HepG2 (cell line): ENCODE results near the gene FAM222B. TPM values are rescaled to one million over a fixed set of nuclear protein-coding genes. Genes with fewer than 3 reads are reported as not detected.
A peak's percentile ranks its signal among the peaks of the same experiment; 100 is the strongest.

Source experiments
- ATAC-seq: fragments of 200-7000 bp; cut with Tn5 transposase; 3 replicates; pipeline ENCODE4 v1.9.1; 2020; ENCODE audit warnings: mild to moderate bottlenecking, moderate library complexity
- BruUV-seq: library from RNA; stranded (reverse); fragments of 400-500 nt; replicated peaks from 2 replicates; lab custom pipeline; 2021; lab: Mats Ljungman, UMichigan
- CTCF ChIA-PET: fragments of 300-600 bp; formaldehyde crosslinking; extraction: SDS; loops from one replicate; lab custom pipeline; 2021; ENCODE audit warnings: low total read pairs, inconsistent platforms, low intra/inter-chr PET ratio; lab: Yijun Ruan, JAX
- POLR2A ChIA-PET: fragments of 350-600 bp; sonication (Branson Sonifier 250); formaldehyde crosslinking; loops from one replicate; lab custom pipeline; 2020; ENCODE audit warnings: antibody characterized with exemption, inconsistent platforms; lab: Yijun Ruan, JAX
- DNase-seq: peaks from one replicate; pipeline ENCODE4 v3.0.0-alpha.2; 2015; ENCODE audit warnings: low spot score
- FAIRE-seq: peaks from 3 replicates; lab custom pipeline; 2011; peaks lifted over from hg19 to GRCh38; lab: Jason Lieb, UNC
- H2AFZ ChIP-seq: one replicate; pipeline ENCODE4 v1.6.1; 2011; ENCODE audit warnings: low read length, inconsistent platforms
- H3K27ac ChIP-seq: fragments of 300-600 bp; 3 replicates; pipeline ENCODE4 v1.8.0; 2011; ENCODE audit warnings: mixed run types, mild to moderate bottlenecking, mixed read lengths, low read length, inconsistent platforms; ENCODE audit not compliant: insufficient read depth; ENCODE audit errors: extremely low read length
- H3K27me3 ChIP-seq, 2 experiments: fragments of 200-600 bp in 1 of 2; 2 replicates in 1 of 2; 3 replicates in 1 of 2; pipeline versions ENCODE4 v1.6.0 to v1.8.0; 2011; ENCODE audit warnings: low read length in 2 of 2, mild to moderate bottlenecking in 2 of 2, moderate library complexity in 2 of 2, inconsistent platforms in 1 of 2; ENCODE audit not compliant: insufficient read depth in 2 of 2, control insufficient read depth in 1 of 2
- H3K36me3 ChIP-seq, 2 experiments: fragments of 200-600 bp in 1 of 2; replicated peaks in 1 of 2; 2 replicates in 1 of 2; 3 replicates in 1 of 2; pipeline versions ENCODE4 v1.5.1 to v1.8.0; 2011; ENCODE audit warnings: low read length in 2 of 2, inconsistent platforms in 1 of 2; ENCODE audit not compliant: insufficient read depth in 2 of 2, control insufficient read depth in 1 of 2
- H3K4me1 ChIP-seq: 2 replicates; pipeline ENCODE4 v1.5.1; 2012; ENCODE audit warnings: low read length, inconsistent platforms; ENCODE audit not compliant: insufficient read depth
- H3K4me2 ChIP-seq: 2 replicates; pipeline ENCODE4 v1.6.0; 2011; ENCODE audit warnings: low read depth, low read length, inconsistent platforms
- H3K4me3 ChIP-seq, 3 experiments: fragments of 200-600 bp in 1 of 3; sonication (generic), shearing (Covaris generic) in 1 of 3; replicated peaks in 1 of 3; 2 replicates each; pipeline ENCODE4 v1.5.1; 2011 to 2016; ENCODE audit warnings: low read length in 3 of 3, inconsistent platforms in 2 of 3, low read depth in 2 of 3, mild to moderate bottlenecking in 2 of 3, control low read depth in 1 of 3, mixed read lengths in 1 of 3; ENCODE audit not compliant: insufficient read depth in 1 of 3
- H3K79me2 ChIP-seq: one replicate; pipeline ENCODE4 v1.6.1; 2011; ENCODE audit warnings: low read length, inconsistent platforms; ENCODE audit not compliant: insufficient read depth
- H3K9ac ChIP-seq: 2 replicates; pipeline ENCODE4 v1.6.0; 2011; ENCODE audit warnings: mild to moderate bottlenecking, low read depth, low read length, inconsistent platforms; ENCODE audit not compliant: insufficient read depth
- H3K9me3 ChIP-seq: 2 replicates; pipeline ENCODE4 v1.5.1; 2012; ENCODE audit warnings: mild to moderate bottlenecking, low read length
- H4K20me1 ChIP-seq: 2 replicates; pipeline ENCODE4 v1.6.0; 2011; ENCODE audit warnings: inconsistent platforms, mild to moderate bottlenecking, low read length, moderate library complexity; ENCODE audit not compliant: insufficient read depth
- ARID5B ChIP-seq: IDR thresholded peaks from 2 replicates; pipeline ENCODE4 v1.4.0; 2020; ENCODE audit warnings: mild to moderate bottlenecking, missing genetic modification reagents
- BCLAF1 ChIP-seq: fragments of 450-650 bp; IDR thresholded peaks from 2 replicates; pipeline ENCODE4 v1.6.1; 2017; ENCODE audit warnings: mild to moderate bottlenecking
- FLYWCH1 ChIP-seq: sonication (generic); formaldehyde crosslinking; IDR thresholded peaks from 2 replicates; pipeline ENCODE4 v1.8.1; 2023; ENCODE audit warnings: mild to moderate bottlenecking, missing genetic modification reagents
- GLI4 ChIP-seq: sonication (generic); formaldehyde crosslinking; IDR thresholded peaks from 2 replicates; pipeline ENCODE4 v1.5.1; 2020; ENCODE audit warnings: missing genetic modification reagents, mild to moderate bottlenecking, moderate library complexity, borderline replicate concordance
- MNT ChIP-seq: fragments of 450-650 bp; IDR thresholded peaks from 2 replicates; pipeline ENCODE4 v1.6.1; 2016
- ZBTB20 ChIP-seq: sonication (generic); formaldehyde crosslinking; IDR thresholded peaks from 2 replicates; pipeline ENCODE4 v1.8.1; 2023; ENCODE audit warnings: missing genetic modification reagents, low read depth, mild to moderate bottlenecking, borderline replicate concordance
- ZBTB38 ChIP-seq: sonication (generic); formaldehyde crosslinking; IDR thresholded peaks from 2 replicates; pipeline ENCODE4 v1.5.1; 2020; ENCODE audit warnings: mild to moderate bottlenecking, missing genetic modification reagents
- ZFP36L2 ChIP-seq: sonication (generic); formaldehyde crosslinking; IDR thresholded peaks from 2 replicates; pipeline ENCODE4 v1.4.0; 2020; ENCODE audit warnings: missing genetic modification reagents
- ZNF136 ChIP-seq: sonication (generic); formaldehyde crosslinking; IDR thresholded peaks from 2 replicates; pipeline ENCODE4 v1.8.1; 2022; ENCODE audit warnings: low read depth, mild to moderate bottlenecking, moderate library complexity, missing genetic modification reagents
- WGBS: methylation state at CpG from one replicate; pipeline ENCODE4 v1.1.6; 2017; ENCODE audit warnings: low lambda C conversion rate; 5-methylcytosine and 5-hydroxymethylcytosine counted together
- in situ Hi-C: cut with HindIII; loops from 2 replicates; pipeline ENCODE4 v1.10.0; 2017; ENCODE audit warnings: low pct_unique_long_range_greater_than_20kb; ENCODE audit not compliant: extremely low pct_ligation_motif_present
- intact Hi-C: fragments of 100-400 bp; cut with micrococcal nuclease; formaldehyde crosslinking; loops from one replicate; pipeline ENCODE4 v1.10.0; 2022; ENCODE audit not compliant: unreplicated experiment
- polyA plus RNA-seq, 8 experiments: library from polyadenylated mRNA; depleted of rRNA in 3 of 8; stranded (reverse) in 7 of 8; unstranded in 1 of 8; fragments of >200 nt; fragmentation: Illumina TruSeq in 4 of 8; extraction: Trizol in 4 of 8; gene quantifications; 2 replicates each; pipeline versions ENCODE4 v1.2.1 to v1.2.3, GENCODE V29; 2011 to 2016; ENCODE audit warnings: low read depth in 4 of 8, missing spikeins in 1 of 8, mixed read lengths in 1 of 8; ENCODE audit not compliant: insufficient read depth in 1 of 8
- total RNA-seq, 5 experiments: library from RNA; depleted of rRNA; stranded (reverse); fragments of >200 nt; fragmentation: Illumina TruSeq; extraction: Trizol; gene quantifications; 2 replicates each; pipeline ENCODE4 v1.2.3, GENCODE V29; 2016; ENCODE audit warnings: low read depth in 1 of 5

Gene FAM222B
- total and polyA plus RNA-seq, 2 of the 13 experiments (the other 11 are each of a cell fraction or from before 2014, with no cell fraction given) = 3.5 to 7.3 TPM

GRCh38 chr17:28725660-28726225, 116.8 kb downstream of the FAM222B start (continued):
- TF ChIP-seq MNT (peak; percentile 42; the same call in 1 of the 2 replicates), ARID5B (CRISPR knock-in tag) (no peak), ZBTB20 (CRISPR knock-in tag) (no peak), GLI4 (CRISPR knock-in tag) (peak; percentile 91; the same call in 1 of the 2 replicates)

GRCh38 chr17:28725166-28725659, 117.4 kb downstream of the FAM222B start:
- CTCF ChIA-PET = interaction anchor here (5.0 kb wide), 1 partner anchor 25 kb away, joined by 142 read pairs; no protein-coding TSS in a partner anchor
- in situ Hi-C loops = loop anchor here (25.0 kb wide), 1 partner anchor 387 kb away; no protein-coding TSS in a partner anchor
- peak overlapping the region; percentile 82 for H3K4me2 ChIP-seq
- H3K36me3 ChIP-seq = peaks cover 8 to 38% of the 10 kb centered on the region in 2 experiments; a peak in 4 of 5 replicates
- BruUV-seq = TSS peak; percentile 69
- H2AFZ ChIP-seq = no peak overlapping the region
- no peak for FAIRE-seq
- H3K27ac ChIP-seq = peak overlapping the region; percentile 88
- H3K27me3 ChIP-seq = no peaks in the 10 kb centered on the region; a peak in 1 of 5 replicates
- POLR2A ChIA-PET = interaction anchor here (0.7 to 8.7 kb wide), 8 partner anchors 14 to 227 kb away, joined by 3 to 590 read pairs (median 14); partner anchors contain the start of genes BLTP2, PHF12, PROCA1 and SDF2
- no peaks in the 10 kb centered on the region for H3K9me3 ChIP-seq
- intact Hi-C loops = no loop called here
- DNase-seq = peak; percentile 65
- H3K9ac ChIP-seq = peak overlapping the region; percentile 93
- peaks cover 62% of the 10 kb centered on the region for H3K4me1 ChIP-seq
- peaks cover 42% of the 10 kb centered on the region for H4K20me1 ChIP-seq
- WGBS = 14% methylated on average over 13 of the region's 20 CpGs
- peak overlapping the region; percentile 48 to 90 (median 69); a peak in 5 of 6 replicates for H3K4me3 ChIP-seq
- peak; percentile 5 for ATAC-seq
- peaks cover 35% of the 10 kb centered on the region for H3K79me2 ChIP-seq
- TF ChIP-seq ZFP36L2 (CRISPR knock-in tag) = no peak
- peak; percentile 3; the same call in 1 of the 2 replicates for TF ChIP-seq ZBTB38 (CRISPR knock-in tag)
- no peak for TF ChIP-seq FLYWCH1
- TF ChIP-seq BCLAF1 = no peak
- no peak for TF ChIP-seq ZNF136
